ENCODE results near the gene PQBP1.

PQBP1 gene

DNA sequence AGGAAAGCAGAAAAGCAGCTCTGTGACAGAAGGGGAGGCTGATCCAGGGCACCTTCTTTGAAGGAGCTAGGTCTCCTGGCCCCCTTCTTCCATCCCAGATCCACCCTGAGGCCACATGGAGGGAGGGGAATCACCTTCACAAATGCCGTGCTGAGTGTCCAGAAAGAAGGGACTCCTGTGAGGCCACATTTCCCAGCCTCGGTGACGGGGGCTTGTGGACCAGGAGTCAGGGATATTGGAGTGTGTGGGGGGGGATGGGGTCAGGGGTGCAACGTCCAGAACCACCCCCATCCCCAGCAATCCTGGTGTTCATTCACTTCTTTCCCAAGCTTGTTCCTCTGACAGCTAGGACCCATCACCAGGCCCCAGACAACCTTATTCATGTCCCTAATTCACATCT lies 4.8 kb upstream of the PQBP1 start:
- TF ChIP-seq, protein P1, sequence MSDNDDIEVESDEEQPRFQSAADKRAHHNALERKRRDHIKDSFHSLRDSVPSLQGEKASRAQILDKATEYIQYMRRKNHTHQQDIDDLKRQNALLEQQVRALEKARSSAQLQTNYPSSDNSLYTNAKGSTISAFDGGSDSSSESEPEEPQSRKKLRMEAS (IDR thresholded peaks at IDR 0.05; ENCODE audit: low read depth, low read length): no peak
- TF ChIP-seq POLR2A (IDR thresholded peaks at IDR 0.05; ENCODE audit: extremely low read depth, insufficient read length) (no peak), MYC (IDR thresholded peaks at IDR 0.05; ENCODE audit: low read depth, low read length) (no peak), CTCF (IDR thresholded peaks at IDR 0.05; ENCODE audit: low read depth, low read length) (no peak)
- H3K4me3 ChIP-seq (ENCODE audit: low read depth, low read length): no peak overlapping the region
- DNase-seq (ENCODE audit: low read depth): no peak

- TF ChIP-seq POLR2A (IDR thresholded peaks at IDR 0.05; ENCODE audit: extremely low read depth, insufficient read length) (no peak), MYC (IDR thresholded peaks at IDR 0.05; ENCODE audit: low read depth, low read length) (no peak), CTCF (IDR thresholded peaks at IDR 0.05; ENCODE audit: low read depth, low read length) (no peak)
- TF ChIP-seq, protein P1 (IDR thresholded peaks at IDR 0.05; ENCODE audit: low read depth, low read length): no peak
- no peak for DNase-seq (ENCODE audit: low read depth)
Observed at GRCh38 chrX:48893556-48894348, 4.0 kb upstream of the PQBP1 start.

DNA sequence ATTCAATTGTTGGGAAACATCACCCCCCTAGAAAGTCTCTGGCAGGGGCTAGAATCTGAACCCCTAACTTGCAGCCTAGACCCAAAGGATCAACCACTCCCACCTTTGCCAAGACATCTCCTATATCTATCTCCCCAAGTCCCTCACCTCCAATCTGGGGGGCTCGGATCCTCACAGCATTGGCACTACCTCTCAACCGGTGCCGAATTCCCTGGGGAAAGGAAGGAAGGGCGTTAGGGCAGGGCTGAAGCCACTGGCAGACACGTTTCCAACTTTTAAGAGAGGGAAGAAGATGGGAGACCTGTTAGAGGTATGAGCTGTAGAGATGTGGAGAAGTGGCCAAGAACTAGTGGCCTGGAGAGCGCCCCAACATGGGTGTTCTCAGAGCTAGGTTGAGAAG lies 2.8 kb upstream of the PQBP1 start:
- TF ChIP-seq POLR2A (IDR thresholded peaks at IDR 0.05; ENCODE audit: extremely low read depth, insufficient read length) (no peak), CTCF (IDR thresholded peaks at IDR 0.05; ENCODE audit: low read depth, low read length) (no peak), MYC (IDR thresholded peaks at IDR 0.05; ENCODE audit: low read depth, low read length) (no peak)
- TF ChIP-seq, protein P1 (IDR thresholded peaks at IDR 0.05; ENCODE audit: low read depth, low read length): no peak
- no peak for DNase-seq (ENCODE audit: low read depth)
- H3K4me3 ChIP-seq (ENCODE audit: low read depth, low read length): no peak overlapping the region

More at GRCh38 chrX:48893556-48894348, 4.0 kb upstream of the PQBP1 start:
- H3K4me3 ChIP-seq (ENCODE audit: low read depth, low read length): no peak overlapping the region

GRCh38 chrX:48896611-48897011 lies 1.1 kb upstream of the PQBP1 start:
- peak overlapping the region; percentile 66 for H3K4me3 ChIP-seq (ENCODE audit: low read depth, low read length)
- DNase-seq (ENCODE audit: low read depth): peak; percentile 71

GRCh38 chrX:48897157-48897624 lies 539 bp upstream of the PQBP1 start:
- peak; percentile 43; the same call in 1 of the 2 replicates for TF ChIP-seq MYC (IDR thresholded peaks at IDR 0.05; ENCODE audit: low read depth, low read length)
- no peak for TF ChIP-seq POLR2A (IDR thresholded peaks at IDR 0.05; ENCODE audit: extremely low read depth, insufficient read length)
- TF ChIP-seq, protein P1 (IDR thresholded peaks at IDR 0.05; ENCODE audit: low read depth, low read length): no peak
- no peak for TF ChIP-seq CTCF (IDR thresholded peaks at IDR 0.05; ENCODE audit: low read depth, low read length)
- DNase-seq (ENCODE audit: low read depth): peak; percentile 87
- peak overlapping the region; percentile 66 for H3K4me3 ChIP-seq (ENCODE audit: low read depth, low read length)

More at GRCh38 chrX:48896611-48897011, 1.1 kb upstream of the PQBP1 start:
- TF ChIP-seq, protein P1 (IDR thresholded peaks at IDR 0.05; ENCODE audit: low read depth, low read length): no peak
- TF ChIP-seq POLR2A (IDR thresholded peaks at IDR 0.05; ENCODE audit: extremely low read depth, insufficient read length): no peak
- TF ChIP-seq CTCF (IDR thresholded peaks at IDR 0.05; ENCODE audit: low read depth, low read length): no peak
- TF ChIP-seq MYC (IDR thresholded peaks at IDR 0.05; ENCODE audit: low read depth, low read length): no peak
